BLaER1 (cell line): Measurements from ENCODE around the gene EXTL1.
"Not testable (repeated sequence)": the region's sequence is repeated elsewhere in the genome, so short reads cannot be mapped to it uniquely, and the experiment has no call there.

Source experiments
- H3K27ac ChIP-seq: shearing (Covaris generic); formaldehyde crosslinking; 2 replicates; pipeline ENCODE4 v1.8.1; 2022
- H3K27me3 ChIP-seq: shearing (Covaris generic); formaldehyde crosslinking; 2 replicates; pipeline ENCODE4 v1.8.1; 2022
- H3K36me3 ChIP-seq: shearing (Covaris generic); formaldehyde crosslinking; 2 replicates; pipeline ENCODE4 v1.8.1; 2022
- H3K4me1 ChIP-seq: shearing (Covaris generic); formaldehyde crosslinking; 2 replicates; pipeline ENCODE4 v1.8.1; 2022
- H3K4me2 ChIP-seq: shearing (Covaris generic); formaldehyde crosslinking; 2 replicates; pipeline ENCODE4 v1.8.1; 2022
- H3K4me3 ChIP-seq: shearing (Covaris generic); formaldehyde crosslinking; 2 replicates; pipeline ENCODE4 v1.8.1; 2022
- H3K9ac ChIP-seq: shearing (Covaris generic); formaldehyde crosslinking; 2 replicates; pipeline ENCODE4 v1.8.1; 2022
- H3K9me3 ChIP-seq: shearing (Covaris generic); formaldehyde crosslinking; 2 replicates; pipeline ENCODE4 v1.8.1; 2022
- H4K20me1 ChIP-seq: shearing (Covaris generic); formaldehyde crosslinking; 2 replicates; pipeline ENCODE4 v1.8.1; 2022
- Cebpa-rat ChIP-seq: shearing (Covaris generic); IDR thresholded peaks from 2 replicates; pipeline ENCODE4 v1.8.1; 2022

The EXTL1 gene, protein sequence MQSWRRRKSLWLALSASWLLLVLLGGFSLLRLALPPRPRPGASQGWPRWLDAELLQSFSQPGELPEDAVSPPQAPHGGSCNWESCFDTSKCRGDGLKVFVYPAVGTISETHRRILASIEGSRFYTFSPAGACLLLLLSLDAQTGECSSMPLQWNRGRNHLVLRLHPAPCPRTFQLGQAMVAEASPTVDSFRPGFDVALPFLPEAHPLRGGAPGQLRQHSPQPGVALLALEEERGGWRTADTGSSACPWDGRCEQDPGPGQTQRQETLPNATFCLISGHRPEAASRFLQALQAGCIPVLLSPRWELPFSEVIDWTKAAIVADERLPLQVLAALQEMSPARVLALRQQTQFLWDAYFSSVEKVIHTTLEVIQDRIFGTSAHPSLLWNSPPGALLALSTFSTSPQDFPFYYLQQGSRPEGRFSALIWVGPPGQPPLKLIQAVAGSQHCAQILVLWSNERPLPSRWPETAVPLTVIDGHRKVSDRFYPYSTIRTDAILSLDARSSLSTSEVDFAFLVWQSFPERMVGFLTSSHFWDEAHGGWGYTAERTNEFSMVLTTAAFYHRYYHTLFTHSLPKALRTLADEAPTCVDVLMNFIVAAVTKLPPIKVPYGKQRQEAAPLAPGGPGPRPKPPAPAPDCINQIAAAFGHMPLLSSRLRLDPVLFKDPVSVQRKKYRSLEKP

DNA sequence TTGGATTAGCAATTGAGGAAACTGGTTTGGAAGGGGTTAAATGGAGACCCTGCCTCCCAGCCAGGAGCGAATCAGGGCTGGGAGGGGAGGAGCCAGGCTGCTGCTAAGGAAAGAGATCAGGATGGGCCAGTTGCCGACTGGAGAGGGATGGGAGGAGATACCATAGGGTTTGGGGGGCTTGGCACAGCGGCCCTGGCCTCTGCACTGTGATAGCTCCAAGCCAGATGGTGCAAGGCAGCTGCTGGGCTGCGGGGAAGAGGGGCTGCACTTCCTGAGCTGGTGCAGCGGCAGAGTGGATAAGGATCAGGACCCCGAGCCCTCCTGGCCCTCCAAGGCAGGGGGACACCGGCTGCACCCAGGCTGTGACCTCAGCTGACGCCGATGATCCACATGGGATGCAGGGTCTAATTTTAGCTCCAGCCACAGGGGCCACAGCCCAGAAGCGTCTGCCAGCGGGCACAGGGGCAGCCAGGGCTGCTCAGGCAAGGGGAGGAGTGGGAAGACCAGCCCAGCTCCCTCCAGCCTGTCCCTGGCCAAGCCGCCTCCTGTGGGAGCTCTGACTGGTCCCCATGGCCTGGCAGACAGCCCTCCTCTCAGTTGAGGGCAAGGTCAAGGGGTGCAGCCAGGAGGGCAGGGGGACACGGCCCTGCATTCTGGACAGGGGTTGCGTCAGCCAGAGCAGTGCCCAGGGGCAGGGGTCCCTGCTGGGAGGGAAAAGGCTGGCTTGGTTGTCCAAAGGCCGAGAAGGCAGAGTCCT lies at the start of gene EXTL1:
Gene EXTL1 (plus strand): TSS at position 129 of the 757 bp plus-strand sequence. CDS start 872 bp downstream, outside the sequence.
- no peak for TF ChIP-seq Cebpa-rat
- peak within 1 kb of the TSS; percentile 63 for H3K27ac ChIP-seq

DNA sequence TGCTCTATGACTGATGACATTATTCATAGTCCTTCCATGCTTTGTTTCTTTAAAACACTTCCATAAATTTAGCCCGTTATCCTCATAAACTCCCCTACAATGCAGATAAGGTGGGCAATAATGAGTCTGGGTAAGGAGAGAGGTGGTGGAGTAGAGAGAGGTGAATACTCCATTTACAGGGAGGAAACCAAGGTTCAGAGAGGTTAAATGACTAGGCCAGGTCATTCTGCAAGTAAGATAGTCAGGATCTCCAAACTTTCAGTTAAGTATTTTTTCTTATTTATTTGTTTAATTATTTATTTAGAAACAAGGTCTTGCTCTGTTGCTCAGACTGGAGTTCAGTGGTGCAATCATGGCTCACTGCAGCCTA lies 49.8 kb upstream of the EXTL1 start:
- TF ChIP-seq Cebpa-rat: no peak
- peak overlapping the region; percentile 74 for H3K9ac ChIP-seq
- H3K4me2 ChIP-seq: peak overlapping the region; percentile 78
- H3K36me3 ChIP-seq: peaks cover 77% of the 10 kb centered on the region
- peak overlapping the region; percentile 86 for H3K27ac ChIP-seq
- H3K4me1 ChIP-seq: peaks cover 30% of the 10 kb centered on the region
- H3K4me3 ChIP-seq: peak overlapping the region; percentile 7; the same call in 1 of the 2 replicates
- no peaks in the 10 kb centered on the region for H4K20me1 ChIP-seq
- H3K27me3 ChIP-seq: no peaks in the 10 kb centered on the region
- no peaks in the 10 kb centered on the region for H3K9me3 ChIP-seq

More for the DNA sequence above, at the start of gene EXTL1:
- H4K20me1 ChIP-seq: no peaks in the 10 kb centered on the region
- H3K4me2 ChIP-seq: peak within 1 kb of the TSS; percentile 95
- H3K4me1 ChIP-seq: peaks cover 66% of the 10 kb centered on the region
- peak within 1 kb of the TSS; percentile 69 for H3K9ac ChIP-seq
- no peaks in the 10 kb centered on the region for H3K36me3 ChIP-seq
- no peaks in the 10 kb centered on the region for H3K9me3 ChIP-seq
- H3K27me3 ChIP-seq: no peaks in the 10 kb centered on the region
- peak within 1 kb of the TSS; percentile 59 for H3K4me3 ChIP-seq

DNA sequence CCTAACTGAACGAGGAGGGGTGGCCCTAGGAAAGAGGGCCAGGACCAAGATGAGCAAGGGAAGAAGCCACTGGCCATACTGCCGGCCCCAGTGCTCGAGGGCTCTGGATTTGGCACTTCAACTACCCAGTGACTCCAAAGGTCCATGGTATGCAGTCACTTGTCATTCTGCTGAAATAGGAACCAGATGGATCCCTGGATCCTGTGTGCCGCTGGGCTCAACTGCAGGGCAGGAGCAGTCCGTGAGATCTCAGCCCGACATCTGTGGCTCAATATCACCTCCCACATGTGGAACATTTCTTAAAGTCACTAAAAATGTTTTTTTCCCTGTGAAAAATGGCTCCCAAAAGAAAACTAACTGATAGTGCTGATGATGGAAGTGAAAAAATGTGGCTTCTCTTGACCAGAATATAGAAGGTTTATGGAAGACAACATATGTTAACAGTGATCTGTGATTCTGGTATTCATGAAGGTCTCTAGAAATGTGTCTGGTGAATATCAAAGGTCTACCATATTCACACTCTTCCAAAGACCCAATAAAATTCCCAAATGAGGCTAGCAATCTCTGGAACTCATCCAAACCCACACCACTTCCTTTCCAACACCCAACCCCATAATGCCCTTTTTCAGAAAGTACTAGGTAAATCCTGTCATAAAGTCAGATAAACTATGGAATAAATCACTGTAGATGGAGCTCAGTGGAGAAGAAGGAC lies 47.8 kb upstream of the EXTL1 start:
- Histone ChIP-seq H3K4me3 (no peak overlapping the region), H3K9me3 (no peaks in the 10 kb centered on the region), H3K4me1 (peaks cover 39% of the 10 kb centered on the region), H3K36me3 (peaks cover 61% of the 10 kb centered on the region), H3K9ac (no peak overlapping the region), H3K4me2 (no peak overlapping the region), H3K27me3 (no peaks in the 10 kb centered on the region), H3K27ac (no peak overlapping the region), H4K20me1 (no peaks in the 10 kb centered on the region)
- no peak for TF ChIP-seq Cebpa-rat

DNA sequence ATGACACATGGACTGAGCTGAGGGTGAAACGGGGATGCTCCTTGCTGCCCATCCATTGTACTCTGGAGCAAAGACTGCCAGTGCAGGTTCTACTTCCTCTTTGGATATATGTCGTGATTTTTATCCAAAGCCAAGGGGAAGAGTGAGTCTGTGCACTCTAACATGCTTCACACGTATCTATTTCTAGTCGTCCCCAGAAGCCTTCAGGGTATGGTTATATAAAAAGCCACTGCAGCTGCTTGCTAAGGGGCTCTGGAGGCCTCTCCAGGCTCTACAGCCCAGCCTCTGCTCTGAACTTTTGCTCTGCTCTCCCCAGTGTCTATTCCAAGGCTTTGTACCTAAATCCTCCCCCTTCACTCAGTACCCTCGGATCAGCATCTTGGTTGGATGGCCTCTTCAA lies 43.8 kb upstream of the EXTL1 start:
- no peaks in the 10 kb centered on the region for H3K27me3 ChIP-seq
- peaks cover 73% of the 10 kb centered on the region for H3K36me3 ChIP-seq
- TF ChIP-seq Cebpa-rat: no peak

DNA sequence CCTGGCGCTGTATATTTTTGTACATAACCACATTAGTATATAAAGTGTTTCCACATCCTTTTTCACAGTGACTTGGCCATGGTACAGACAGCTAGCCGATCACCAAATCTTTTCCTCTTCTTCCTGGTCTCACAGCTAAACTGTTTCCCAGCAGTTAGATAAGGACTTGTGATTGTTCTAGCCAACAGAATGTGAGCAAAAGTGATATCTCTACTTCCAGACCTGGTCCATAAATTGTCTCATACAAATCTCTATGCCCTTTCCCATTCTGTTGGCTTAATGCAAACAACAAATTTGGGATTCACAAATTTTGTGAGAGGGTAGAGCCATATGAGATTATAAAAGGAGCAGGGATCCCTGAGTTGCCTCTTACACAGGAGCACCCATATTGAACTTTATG lies 43.2 kb upstream of the EXTL1 start:
- Histone ChIP-seq H3K36me3 (peaks cover 75% of the 10 kb centered on the region), H3K27me3 (no peaks in the 10 kb centered on the region), H3K4me2 (no peak overlapping the region), H3K4me1 (0 out of 2 replicates have a peak, but pooled peaks cover 9% of the 10 kb centered on the region), H3K9ac (no peak overlapping the region), H3K4me3 (no peak overlapping the region), H4K20me1 (no peaks in the 10 kb centered on the region), H3K9me3 (no peaks in the 10 kb centered on the region), H3K27ac (no peak overlapping the region)
- TF ChIP-seq Cebpa-rat: no peak

More for the DNA sequence above, 43.8 kb upstream of the EXTL1 start:
- H3K9ac ChIP-seq: no peak overlapping the region
- no peaks in the 10 kb centered on the region for H3K9me3 ChIP-seq
- no peaks in the 10 kb centered on the region for H4K20me1 ChIP-seq
- peaks cover 10% of the 10 kb centered on the region; the same call in 1 of the 2 replicates for H3K4me1 ChIP-seq
- no peak overlapping the region for H3K4me2 ChIP-seq
- no peak overlapping the region for H3K27ac ChIP-seq
- H3K4me3 ChIP-seq: no peak overlapping the region

DNA sequence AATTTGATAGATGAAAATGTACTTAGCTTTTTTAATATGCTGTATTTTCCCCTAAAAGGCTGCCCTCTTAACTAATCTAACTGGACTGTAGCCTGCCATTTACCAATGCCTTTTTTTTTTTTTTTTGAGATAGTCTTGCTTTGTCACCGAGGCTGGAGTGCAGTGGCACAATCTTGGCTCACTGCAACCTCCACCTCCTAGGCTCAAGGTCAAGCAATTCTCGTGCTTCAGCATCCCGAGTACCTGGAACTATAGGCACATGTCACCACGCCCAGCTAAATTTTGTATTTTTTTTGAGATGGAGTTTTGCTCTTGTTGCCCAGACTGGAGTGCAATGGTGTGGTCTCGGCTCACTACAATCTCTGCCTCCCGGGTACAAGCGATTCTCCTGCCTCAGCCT lies 42.4 kb upstream of the EXTL1 start:
- Histone ChIP-seq H3K4me3 (no peak overlapping the region), H3K9me3 (no peaks in the 10 kb centered on the region), H3K4me2 (no peak overlapping the region), H3K36me3 (peaks cover 75% of the 10 kb centered on the region), H3K27ac (no peak overlapping the region), H3K27me3 (no peaks in the 10 kb centered on the region), H3K4me1 (0 out of 2 replicates have a peak, but pooled peaks cover 9% of the 10 kb centered on the region), H4K20me1 (no peaks in the 10 kb centered on the region), H3K9ac (no peak overlapping the region)
- no peak for TF ChIP-seq Cebpa-rat

DNA sequence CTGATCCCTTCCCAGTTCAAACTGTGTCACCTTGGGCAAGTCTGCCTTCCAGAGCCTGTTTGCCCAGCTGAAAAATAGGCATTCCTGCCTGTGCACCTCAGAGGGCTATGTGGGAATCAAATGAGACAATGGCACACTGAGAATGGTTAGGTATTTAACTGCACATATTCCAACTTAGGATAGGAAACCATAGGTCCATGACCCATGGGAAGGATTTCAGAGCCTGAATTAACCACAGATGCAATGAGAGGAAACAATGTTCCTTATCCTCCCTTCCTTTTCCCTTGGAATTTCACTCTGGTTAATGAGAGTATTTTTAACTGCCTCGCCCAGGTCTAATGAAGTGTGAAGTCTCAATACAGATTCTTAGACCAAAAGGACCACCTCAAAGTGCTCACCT lies 36.4 kb upstream of the EXTL1 start:
- TF ChIP-seq Cebpa-rat: no peak
- Histone ChIP-seq H3K27me3 (no peaks in the 10 kb centered on the region), H3K36me3 (peaks cover 70% of the 10 kb centered on the region), H3K9ac (no peak overlapping the region), H3K4me1 (peaks cover 12% of the 10 kb centered on the region), H3K4me3 (no peak overlapping the region), H3K27ac (no peak overlapping the region), H3K9me3 (no peaks in the 10 kb centered on the region), H4K20me1 (no peaks in the 10 kb centered on the region), H3K4me2 (no peak overlapping the region)

DNA sequence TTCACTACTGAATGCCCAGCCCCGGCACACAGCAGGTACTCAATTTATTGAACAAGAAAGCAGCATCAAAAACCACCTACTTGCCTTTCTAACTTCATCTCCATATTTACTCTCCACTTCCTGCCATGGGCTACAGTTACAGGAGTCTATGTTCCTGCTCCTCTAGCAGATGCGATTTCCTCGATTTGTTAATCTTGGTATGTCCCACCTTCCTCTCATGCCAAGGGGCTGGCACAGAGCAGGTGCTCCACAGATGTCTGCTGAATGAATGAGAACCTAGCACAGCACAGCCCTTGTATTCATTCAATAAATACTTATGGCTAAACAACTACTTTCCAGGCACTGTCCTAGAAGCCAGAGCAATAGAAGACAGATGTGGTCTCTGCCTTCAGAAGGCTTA lies 35.9 kb upstream of the EXTL1 start:
- H3K27ac ChIP-seq: no peak overlapping the region
- no peak overlapping the region for H3K9ac ChIP-seq
- no peak overlapping the region for H3K4me3 ChIP-seq
- H3K4me2 ChIP-seq: no peak overlapping the region
- no peaks in the 10 kb centered on the region for H4K20me1 ChIP-seq
- no peaks in the 10 kb centered on the region for H3K9me3 ChIP-seq
- H3K4me1 ChIP-seq: peaks cover 17% of the 10 kb centered on the region
- peaks cover 68% of the 10 kb centered on the region for H3K36me3 ChIP-seq
- no peaks in the 10 kb centered on the region for H3K27me3 ChIP-seq
- no peak for TF ChIP-seq Cebpa-rat

DNA sequence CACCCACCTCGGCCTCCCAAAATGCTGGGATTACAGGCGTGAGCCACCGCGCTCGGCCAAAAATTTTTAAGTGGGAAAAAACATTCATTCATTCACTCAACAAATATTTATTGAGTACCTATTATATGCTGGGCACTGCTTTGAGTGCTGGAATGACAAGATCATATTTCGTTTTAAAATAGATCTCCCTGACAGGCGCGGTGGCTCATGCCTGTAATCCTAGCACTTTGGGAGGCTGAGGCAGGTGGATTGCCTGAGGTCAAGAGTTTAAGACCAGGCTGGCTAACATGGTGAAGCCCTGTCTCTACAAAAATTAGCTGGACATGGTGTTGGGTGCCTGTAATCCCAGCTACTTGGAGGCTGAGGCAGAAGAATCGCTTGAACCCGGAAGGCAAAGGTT lies 34.8 kb upstream of the EXTL1 start:
- H3K4me2 ChIP-seq, H4K20me1 ChIP-seq, H3K27me3 ChIP-seq, H3K4me3 ChIP-seq, H3K9ac ChIP-seq, H3K27ac ChIP-seq, H3K9me3 ChIP-seq: not testable (repeated sequence)
- Histone ChIP-seq H3K4me1 (peaks cover 24% of the 10 kb centered on the region), H3K36me3 (peaks cover 59% of the 10 kb centered on the region)
